NT2/D1 (cell line): ENCODE data around the gene ZNF850.
"Not testable (repeated sequence)": the region's sequence is repeated elsewhere in the genome, so short reads cannot be mapped to it uniquely, and the experiment has no call there.

Experiments
- DNase-seq: peaks from one replicate; pipeline ENCODE4 v3.0.0-alpha.2; 2011; ENCODE audit warnings: low read depth, low spot score
- H3K27me3 ChIP-seq: 2 replicates; pipeline ENCODE4 v1.6.0; 2011; ENCODE audit warnings: mild to moderate bottlenecking; ENCODE audit not compliant: insufficient read length, insufficient read depth
- H3K36me3 ChIP-seq: 2 replicates; pipeline ENCODE4 v1.6.1; 2011; ENCODE audit warnings: mild to moderate bottlenecking, low read length, mixed read lengths; ENCODE audit not compliant: insufficient read depth, insufficient read length
- H3K4me1 ChIP-seq: 2 replicates; pipeline ENCODE4 v1.5.1; 2011; ENCODE audit not compliant: insufficient read depth, insufficient read length
- H3K4me3 ChIP-seq: 2 replicates; pipeline ENCODE4 v1.5.1; 2011; ENCODE audit warnings: low read depth; ENCODE audit not compliant: insufficient read length
- H3K9ac ChIP-seq: 2 replicates; pipeline ENCODE4 v1.6.0; 2011; ENCODE audit warnings: low read depth; ENCODE audit not compliant: insufficient read length
- H3K9me3 ChIP-seq: 2 replicates; pipeline ENCODE4 v1.5.1; 2011; ENCODE audit warnings: mild to moderate bottlenecking, low read length; ENCODE audit not compliant: insufficient read depth
- SUZ12 ChIP-seq: IDR thresholded peaks from 2 replicates; pipeline ENCODE4 v1.6.1; 2011; ENCODE audit not compliant: insufficient read length, insufficient read depth; ENCODE audit errors: extremely low read depth
- YY1 ChIP-seq: IDR thresholded peaks from 2 replicates; pipeline ENCODE4 v1.6.1; 2011; ENCODE audit not compliant: insufficient read length, insufficient read depth
- ZNF274 ChIP-seq: IDR thresholded peaks from 2 replicates; pipeline ENCODE4 v1.6.1; 2011; ENCODE audit warnings: mild to moderate bottlenecking, low read depth, low read length

ZNF850 gene

GRCh38 chr19:36745870-36746269 is 26.7 kb downstream of the ZNF850 start:
- H3K9me3 ChIP-seq, result peaks cover 53% of the 10 kb centered on the region
- H3K36me3 ChIP-seq, result peaks cover 61% of the 10 kb centered on the region
- DNase-seq, result no peak
- H3K27me3 ChIP-seq, result no peaks in the 10 kb centered on the region
- no peaks in the 10 kb centered on the region for H3K4me1 ChIP-seq
- no peak overlapping the region for H3K9ac ChIP-seq
- TF ChIP-seq YY1 (no peak), SUZ12 (no peak), ZNF274 (no peak)
- no peak overlapping the region for H3K4me3 ChIP-seq

- not testable (repeated sequence) for DNase-seq, H3K27me3 ChIP-seq, H3K36me3 ChIP-seq, H3K9ac ChIP-seq, H3K4me1 ChIP-seq, H3K9me3 ChIP-seq, H3K4me3 ChIP-seq
These were observed 36.4 kb downstream of the ZNF850 start for GRCh38 chr19:36736166-36736565.

- Histone ChIP-seq H3K36me3 (peaks cover 67% of the 10 kb centered on the region), H3K4me1 (no peaks in the 10 kb centered on the region), H3K27me3 (no peaks in the 10 kb centered on the region), H3K9me3 (peaks cover 84% of the 10 kb centered on the region), H3K9ac (no peak overlapping the region), H3K4me3 (no peak overlapping the region)
- TF ChIP-seq ZNF274 (peak; percentile 99), SUZ12 (no peak), YY1 (no peak)
- no peak for DNase-seq
These were observed 52.7 kb downstream of the ZNF850 start for GRCh38 chr19:36719687-36720556.

- no peak for DNase-seq
- H3K9me3 ChIP-seq, result peaks cover 95% of the 10 kb centered on the region
These were observed 63.2 kb downstream of the ZNF850 start for GRCh38 chr19:36709423-36709822.

GRCh38 chr19:36707134-36707533 is 65.5 kb downstream of the ZNF850 start:
- Histone ChIP-seq H3K27me3 (no peaks in the 10 kb centered on the region), H3K4me3 (no peak overlapping the region), H3K9me3 (peaks cover 82% of the 10 kb centered on the region), H3K36me3 (peaks cover 26% of the 10 kb centered on the region), H3K4me1 (no peaks in the 10 kb centered on the region), H3K9ac (no peak overlapping the region)
- DNase-seq, result no peak
- TF ChIP-seq YY1, result no peak
- no peak for TF ChIP-seq ZNF274
- no peak for TF ChIP-seq SUZ12

More at GRCh38 chr19:36709423-36709822, 63.2 kb downstream of the ZNF850 start:
- Histone ChIP-seq H3K36me3 (peaks cover 49% of the 10 kb centered on the region), H3K9ac (no peak overlapping the region), H3K27me3 (no peaks in the 10 kb centered on the region), H3K4me3 (no peak overlapping the region), H3K4me1 (no peaks in the 10 kb centered on the region)
- TF ChIP-seq ZNF274, result no peak
- no peak for TF ChIP-seq SUZ12
- TF ChIP-seq YY1, result no peak

GRCh38 chr19:36688058-36688457 is 84.5 kb downstream of the ZNF850 start:
- Histone ChIP-seq H3K4me1 (no peaks in the 10 kb centered on the region), H3K27me3 (no peaks in the 10 kb centered on the region), H3K36me3 (peaks cover 40% of the 10 kb centered on the region), H3K4me3 (peak overlapping the region; percentile 94), H3K9me3 (peaks cover 14% of the 10 kb centered on the region; the same call in 1 of the 2 replicates), H3K9ac (peak overlapping the region; percentile 96)
- TF ChIP-seq YY1, result no peak
- TF ChIP-seq SUZ12, result no peak
- TF ChIP-seq ZNF274, result no peak
- DNase-seq, result no peak

GRCh38 chr19:36687214-36688056 is 85.2 kb downstream of the ZNF850 start, which contains the start of gene ZNF567:
ZNF567 (plus strand) TSS chr19:36687612; CDS start chr19:36694868, 7,256 bp downstream.
- no peak for TF ChIP-seq ZNF274
- TF ChIP-seq YY1, result no peak
- no peak for TF ChIP-seq SUZ12
- peak within 1 kb of the TSS; percentile 96 for H3K9ac ChIP-seq
- H3K27me3 ChIP-seq, result no peaks in the 10 kb centered on the region
- peak within 1 kb of the TSS; percentile 94 for H3K4me3 ChIP-seq
- H3K9me3 ChIP-seq, result peaks cover 14% of the 10 kb centered on the region; the same call in 1 of the 2 replicates
- peak; percentile 85 for DNase-seq
- peaks cover 34% of the 10 kb centered on the region for H3K36me3 ChIP-seq
- no peaks in the 10 kb centered on the region for H3K4me1 ChIP-seq
